ENCODE data around the gene WBP2.

WBP2 gene

DNA sequence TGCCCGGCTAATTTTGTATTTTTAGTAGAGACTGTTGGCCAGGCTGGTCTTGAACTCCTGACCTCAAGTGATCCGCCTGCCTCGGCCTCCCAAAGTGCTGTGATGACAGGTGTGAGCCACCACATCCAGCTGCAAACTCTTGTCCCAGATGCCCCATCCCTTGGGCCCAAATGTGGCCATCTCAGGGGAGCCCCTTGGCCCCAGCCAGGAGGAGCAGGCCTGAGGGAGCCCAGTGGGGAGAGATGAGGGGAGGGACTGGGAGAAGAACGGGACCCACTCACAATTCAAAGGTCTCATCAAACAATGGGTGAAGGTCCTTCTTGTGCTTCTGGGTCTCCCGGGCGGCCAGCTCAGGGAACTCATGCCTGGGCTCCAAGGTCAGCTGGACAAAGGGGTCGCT is 25.4 kb downstream of the WBP2 start:
- H3K4me2 ChIP-seq (ENCODE audit: low read depth, low read length, poor library complexity, severe bottlenecking): no peak overlapping the region
- no peak overlapping the region for H3K27ac ChIP-seq (ENCODE audit: low read depth, low read length)
- no peaks in the 10 kb centered on the region for H3K9me3 ChIP-seq (ENCODE audit: insufficient read depth, low read length)
- TF ChIP-seq, protein P1, sequence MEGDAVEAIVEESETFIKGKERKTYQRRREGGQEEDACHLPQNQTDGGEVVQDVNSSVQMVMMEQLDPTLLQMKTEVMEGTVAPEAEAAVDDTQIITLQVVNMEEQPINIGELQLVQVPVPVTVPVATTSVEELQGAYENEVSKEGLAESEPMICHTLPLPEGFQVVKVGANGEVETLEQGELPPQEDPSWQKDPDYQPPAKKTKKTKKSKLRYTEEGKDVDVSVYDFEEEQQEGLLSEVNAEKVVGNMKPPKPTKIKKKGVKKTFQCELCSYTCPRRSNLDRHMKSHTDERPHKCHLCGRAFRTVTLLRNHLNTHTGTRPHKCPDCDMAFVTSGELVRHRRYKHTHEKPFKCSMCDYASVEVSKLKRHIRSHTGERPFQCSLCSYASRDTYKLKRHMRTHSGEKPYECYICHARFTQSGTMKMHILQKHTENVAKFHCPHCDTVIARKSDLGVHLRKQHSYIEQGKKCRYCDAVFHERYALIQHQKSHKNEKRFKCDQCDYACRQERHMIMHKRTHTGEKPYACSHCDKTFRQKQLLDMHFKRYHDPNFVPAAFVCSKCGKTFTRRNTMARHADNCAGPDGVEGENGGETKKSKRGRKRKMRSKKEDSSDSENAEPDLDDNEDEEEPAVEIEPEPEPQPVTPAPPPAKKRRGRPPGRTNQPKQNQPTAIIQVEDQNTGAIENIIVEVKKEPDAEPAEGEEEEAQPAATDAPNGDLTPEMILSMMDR (IDR thresholded peaks at IDR 0.05; ENCODE audit: insufficient read depth, low read length, poor library complexity, severe bottlenecking): no peak
- TF ChIP-seq EZH2phosphoT487 (conservative IDR thresholded peaks at IDR 0.05; ENCODE audit: low read length): no peak
- H3K9ac ChIP-seq (ENCODE audit: low read length): no peak overlapping the region
- H2AFZ ChIP-seq (ENCODE audit: low read depth, low read length, severe bottlenecking): no peak overlapping the region
- no peaks in the 10 kb centered on the region for H3K27me3 ChIP-seq (ENCODE audit: low read length)
- H3F3A ChIP-seq (ENCODE audit: insufficient read depth): no peaks in the 10 kb centered on the region
- no peak overlapping the region for H3K4me3 ChIP-seq (ENCODE audit: insufficient read depth, low read length, poor library complexity, severe bottlenecking)
- no peaks in the 10 kb centered on the region for H4K20me1 ChIP-seq (ENCODE audit: low read depth, low read length)
- no peaks in the 10 kb centered on the region for H3K79me2 ChIP-seq (ENCODE audit: insufficient read depth, low read length)
- no peaks in the 10 kb centered on the region for H3K9me2 ChIP-seq (replicated peaks; ENCODE audit: insufficient read depth, low read length)
- H3K36me3 ChIP-seq (ENCODE audit: low read length): no peaks in the 10 kb centered on the region

DNA sequence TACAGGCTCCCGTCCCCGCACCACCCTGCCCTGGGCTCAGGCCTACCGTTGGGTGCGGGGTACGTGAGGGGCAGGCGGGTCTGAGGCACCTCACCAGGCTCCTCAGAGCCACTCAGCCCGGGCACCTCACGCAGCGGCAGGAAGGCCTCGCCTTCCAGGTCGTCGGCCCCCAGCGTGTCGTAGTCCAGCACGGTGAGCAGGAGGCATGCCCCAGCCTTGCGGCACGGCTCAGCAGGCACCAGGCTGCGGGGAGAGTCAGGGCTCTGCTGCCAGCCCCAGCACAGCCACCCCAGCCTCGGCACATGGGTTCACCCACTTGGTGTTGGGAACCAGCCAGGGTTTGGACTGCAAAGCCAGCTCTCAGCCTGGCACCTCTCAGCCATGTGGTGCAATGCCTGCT is 26.4 kb downstream of the WBP2 start:
- H3F3A ChIP-seq (ENCODE audit: insufficient read depth): no peaks in the 10 kb centered on the region
- H3K4me2 ChIP-seq (ENCODE audit: low read depth, low read length, poor library complexity, severe bottlenecking): no peak overlapping the region
- H3K79me2 ChIP-seq (ENCODE audit: insufficient read depth, low read length): no peaks in the 10 kb centered on the region
- no peak overlapping the region for H3K4me3 ChIP-seq (ENCODE audit: insufficient read depth, low read length, poor library complexity, severe bottlenecking)
- H3K9ac ChIP-seq (ENCODE audit: low read length): no peak overlapping the region
- no peaks in the 10 kb centered on the region for H4K20me1 ChIP-seq (ENCODE audit: low read depth, low read length)
- no peak overlapping the region for H2AFZ ChIP-seq (ENCODE audit: low read depth, low read length, severe bottlenecking)
- no peaks in the 10 kb centered on the region for H3K9me2 ChIP-seq (replicated peaks; ENCODE audit: insufficient read depth, low read length)
- TF ChIP-seq, protein P1 (IDR thresholded peaks at IDR 0.05; ENCODE audit: insufficient read depth, low read length, poor library complexity, severe bottlenecking): no peak
- TF ChIP-seq EZH2phosphoT487 (conservative IDR thresholded peaks at IDR 0.05; ENCODE audit: low read length): no peak
- no peak overlapping the region for H3K27ac ChIP-seq (ENCODE audit: low read depth, low read length)
- H3K9me3 ChIP-seq (ENCODE audit: insufficient read depth, low read length): no peaks in the 10 kb centered on the region
- no peaks in the 10 kb centered on the region for H3K27me3 ChIP-seq (ENCODE audit: low read length)
- no peaks in the 10 kb centered on the region for H3K36me3 ChIP-seq (ENCODE audit: low read length)

DNA sequence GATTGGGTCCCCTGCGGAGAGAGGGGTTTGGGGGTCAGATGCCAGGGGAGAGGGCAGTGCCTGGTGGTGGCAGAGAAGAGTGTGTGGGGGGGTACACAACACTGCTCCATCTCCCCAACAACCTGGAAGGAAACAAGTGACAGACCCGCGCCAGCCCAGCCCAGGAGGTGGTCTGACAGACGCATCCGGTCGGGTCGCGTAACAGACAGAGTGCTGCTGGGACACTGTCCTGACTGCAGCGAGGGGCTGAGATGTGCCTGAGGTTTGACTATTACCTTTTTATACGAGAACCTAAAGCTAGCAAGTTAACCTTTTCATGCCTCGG is 27.1 kb downstream of the WBP2 start:
- Histone ChIP-seq H3F3A (ENCODE audit: insufficient read depth) (no peaks in the 10 kb centered on the region), H3K4me3 (ENCODE audit: insufficient read depth, low read length, poor library complexity, severe bottlenecking) (no peak overlapping the region), H3K27me3 (ENCODE audit: low read length) (no peaks in the 10 kb centered on the region), H3K4me2 (ENCODE audit: low read depth, low read length, poor library complexity, severe bottlenecking) (no peak overlapping the region), H3K27ac (ENCODE audit: low read depth, low read length) (no peak overlapping the region), H3K79me2 (ENCODE audit: insufficient read depth, low read length) (no peaks in the 10 kb centered on the region), H3K36me3 (ENCODE audit: low read length) (no peaks in the 10 kb centered on the region), H4K20me1 (ENCODE audit: low read depth, low read length) (no peaks in the 10 kb centered on the region), H2AFZ (ENCODE audit: low read depth, low read length, severe bottlenecking) (no peak overlapping the region), H3K9me3 (ENCODE audit: insufficient read depth, low read length) (no peaks in the 10 kb centered on the region), H3K9ac (ENCODE audit: low read length) (no peak overlapping the region), H3K9me2 (replicated peaks; ENCODE audit: insufficient read depth, low read length) (no peaks in the 10 kb centered on the region)
- TF ChIP-seq, protein P1 (IDR thresholded peaks at IDR 0.05; ENCODE audit: insufficient read depth, low read length, poor library complexity, severe bottlenecking): no peak
- TF ChIP-seq EZH2phosphoT487 (conservative IDR thresholded peaks at IDR 0.05; ENCODE audit: low read length): no peak
